ENCODE measurements around the gene LBHD2.

DNA sequence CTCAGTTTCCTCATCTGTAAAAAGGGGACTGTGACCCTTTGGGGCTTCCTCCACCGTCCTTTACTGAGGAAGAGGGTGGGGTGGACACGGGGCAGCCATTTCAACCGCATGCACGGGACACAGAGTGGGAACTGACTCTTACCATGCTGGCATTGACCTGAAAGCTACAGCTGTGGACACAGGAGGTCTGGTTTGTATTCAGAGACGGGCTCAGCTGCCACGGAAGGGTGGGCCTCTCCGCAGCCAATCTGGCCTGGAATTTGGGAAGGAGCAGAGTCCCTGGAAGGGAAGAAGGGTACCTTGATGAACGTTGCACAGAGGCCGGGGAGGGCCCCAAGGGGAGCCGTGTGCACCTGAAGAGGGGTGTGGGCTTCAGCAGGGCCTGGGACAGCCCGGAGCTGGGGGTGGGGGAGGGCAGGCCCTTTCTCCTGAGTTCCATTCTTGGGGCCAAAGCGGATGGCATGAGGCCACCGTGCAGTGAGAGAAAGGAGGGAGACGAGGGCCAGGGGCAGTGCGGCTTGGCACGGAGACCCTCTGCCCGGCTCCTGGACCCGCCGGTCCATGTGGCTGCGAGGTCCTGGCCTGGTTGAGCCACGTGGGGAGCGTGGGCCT, 53.8 kb downstream of the LBHD2 start:
- TF ChIP-seq YY1 (IDR thresholded peaks at IDR 0.05; ENCODE audit: low read depth, low read length): no peak
- no peak for TF ChIP-seq TAF1 (IDR thresholded peaks at IDR 0.05; ENCODE audit: borderline replicate concordance, low read depth, low read length)
- no peak for TF ChIP-seq TCF12 (IDR thresholded peaks at IDR 0.05; ENCODE audit: low read depth, low read length)
- TF ChIP-seq ZNF274 (IDR thresholded peaks at IDR 0.05; ENCODE audit: insufficient read depth, insufficient read length): no peak
- TF ChIP-seq, protein P1, sequence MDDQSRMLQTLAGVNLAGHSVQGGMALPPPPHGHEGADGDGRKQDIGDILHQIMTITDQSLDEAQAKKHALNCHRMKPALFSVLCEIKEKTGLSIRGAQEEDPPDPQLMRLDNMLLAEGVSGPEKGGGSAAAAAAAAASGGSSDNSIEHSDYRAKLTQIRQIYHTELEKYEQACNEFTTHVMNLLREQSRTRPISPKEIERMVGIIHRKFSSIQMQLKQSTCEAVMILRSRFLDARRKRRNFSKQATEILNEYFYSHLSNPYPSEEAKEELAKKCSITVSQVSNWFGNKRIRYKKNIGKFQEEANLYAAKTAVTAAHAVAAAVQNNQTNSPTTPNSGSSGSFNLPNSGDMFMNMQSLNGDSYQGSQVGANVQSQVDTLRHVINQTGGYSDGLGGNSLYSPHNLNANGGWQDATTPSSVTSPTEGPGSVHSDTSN (IDR thresholded peaks at IDR 0.05; ENCODE audit: insufficient replicate concordance, low read depth, low read length): no peak
- TF ChIP-seq FOS (IDR thresholded peaks at IDR 0.05; ENCODE audit: borderline replicate concordance, extremely low read depth, insufficient read length): no peak
- TF ChIP-seq, protein P2, sequence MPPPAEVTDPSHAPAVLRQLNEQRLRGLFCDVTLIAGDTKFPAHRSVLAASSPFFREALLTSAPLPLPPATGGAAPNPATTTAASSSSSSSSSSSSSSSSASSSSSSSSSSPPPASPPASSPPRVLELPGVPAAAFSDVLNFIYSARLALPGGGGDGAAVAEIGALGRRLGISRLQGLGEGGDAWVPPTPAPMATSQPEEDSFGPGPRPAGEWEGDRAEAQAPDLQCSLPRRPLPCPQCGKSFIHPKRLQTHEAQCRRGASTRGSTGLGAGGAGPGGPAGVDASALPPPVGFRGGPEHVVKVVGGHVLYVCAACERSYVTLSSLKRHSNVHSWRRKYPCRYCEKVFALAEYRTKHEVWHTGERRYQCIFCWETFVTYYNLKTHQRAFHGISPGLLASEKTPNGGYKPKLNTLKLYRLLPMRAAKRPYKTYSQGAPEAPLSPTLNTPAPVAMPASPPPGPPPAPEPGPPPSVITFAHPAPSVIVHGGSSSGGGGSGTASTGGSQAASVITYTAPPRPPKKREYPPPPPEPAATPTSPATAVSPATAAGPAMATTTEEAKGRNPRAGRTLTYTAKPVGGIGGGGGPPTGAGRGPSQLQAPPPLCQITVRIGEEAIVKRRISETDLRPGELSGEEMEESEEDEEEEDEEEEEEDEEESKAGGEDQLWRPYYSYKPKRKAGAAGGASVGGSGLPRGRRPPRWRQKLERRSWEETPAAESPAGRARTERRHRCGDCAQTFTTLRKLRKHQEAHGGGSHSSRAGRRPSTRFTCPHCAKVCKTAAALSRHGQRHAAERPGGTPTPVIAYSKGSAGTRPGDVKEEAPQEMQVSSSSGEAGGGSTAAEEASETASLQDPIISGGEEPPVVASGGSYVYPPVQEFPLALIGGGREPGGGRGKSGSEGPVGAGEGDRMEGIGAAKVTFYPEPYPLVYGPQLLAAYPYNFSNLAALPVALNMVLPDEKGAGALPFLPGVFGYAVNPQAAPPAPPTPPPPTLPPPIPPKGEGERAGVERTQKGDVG (CRISPR knock-in tag; IDR thresholded peaks at IDR 0.05): no peak
